22Rv1 (cell line): ENCODE results near the gene DEPDC1B.

Source experiments
- ZFX ChIP-seq: fragments of 450-650 bp; IDR thresholded peaks from 2 replicates; pipeline ENCODE4 v1.6.1; 2017; ENCODE audit warnings: antibody characterized with exemption, borderline replicate concordance
- TF ChIP-seq, protein P1 (sequence below): fragments of 450-650 bp; IDR thresholded peaks from 2 replicates; pipeline ENCODE4 v1.5.1; 2017; ENCODE audit warnings: mild to moderate bottlenecking

DNA sequence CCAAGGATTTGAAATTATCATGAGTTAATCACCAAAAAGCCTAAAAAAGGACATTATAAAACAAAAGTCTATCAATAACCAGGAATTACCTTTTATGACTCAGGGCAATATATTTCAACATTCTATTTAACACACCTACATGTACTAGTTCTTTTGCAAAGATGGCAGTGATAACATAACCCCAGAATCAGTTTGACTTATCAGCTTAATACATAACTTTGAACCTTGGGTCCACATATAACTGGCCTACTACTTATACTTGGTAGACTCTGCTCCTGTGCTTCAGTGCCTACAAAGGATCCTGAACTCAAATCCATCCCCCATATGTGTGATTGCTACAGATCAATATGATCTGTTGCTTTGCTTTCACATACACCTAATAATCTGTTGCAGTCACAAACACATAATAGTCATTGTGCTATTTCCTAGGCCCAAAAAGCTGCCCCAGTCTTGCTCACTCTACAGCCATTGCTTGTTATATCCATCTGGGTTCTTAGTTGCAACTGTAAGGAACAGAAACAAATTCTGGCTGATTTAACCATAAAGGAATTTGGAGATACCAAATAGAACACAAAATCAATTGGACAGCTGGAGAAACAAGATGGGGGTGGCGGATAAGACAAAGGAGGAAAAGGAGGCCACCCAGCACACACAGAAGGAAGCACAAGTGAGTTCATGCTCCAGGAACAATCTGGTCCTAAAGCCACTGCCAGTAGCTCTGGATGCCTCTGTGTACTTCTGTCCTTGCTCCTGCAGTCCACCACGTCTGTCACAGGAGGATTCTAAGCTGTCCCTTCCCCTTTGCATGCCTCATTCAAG lies 25.5 kb downstream of the DEPDC1B start:
- TF ChIP-seq, protein P1, sequence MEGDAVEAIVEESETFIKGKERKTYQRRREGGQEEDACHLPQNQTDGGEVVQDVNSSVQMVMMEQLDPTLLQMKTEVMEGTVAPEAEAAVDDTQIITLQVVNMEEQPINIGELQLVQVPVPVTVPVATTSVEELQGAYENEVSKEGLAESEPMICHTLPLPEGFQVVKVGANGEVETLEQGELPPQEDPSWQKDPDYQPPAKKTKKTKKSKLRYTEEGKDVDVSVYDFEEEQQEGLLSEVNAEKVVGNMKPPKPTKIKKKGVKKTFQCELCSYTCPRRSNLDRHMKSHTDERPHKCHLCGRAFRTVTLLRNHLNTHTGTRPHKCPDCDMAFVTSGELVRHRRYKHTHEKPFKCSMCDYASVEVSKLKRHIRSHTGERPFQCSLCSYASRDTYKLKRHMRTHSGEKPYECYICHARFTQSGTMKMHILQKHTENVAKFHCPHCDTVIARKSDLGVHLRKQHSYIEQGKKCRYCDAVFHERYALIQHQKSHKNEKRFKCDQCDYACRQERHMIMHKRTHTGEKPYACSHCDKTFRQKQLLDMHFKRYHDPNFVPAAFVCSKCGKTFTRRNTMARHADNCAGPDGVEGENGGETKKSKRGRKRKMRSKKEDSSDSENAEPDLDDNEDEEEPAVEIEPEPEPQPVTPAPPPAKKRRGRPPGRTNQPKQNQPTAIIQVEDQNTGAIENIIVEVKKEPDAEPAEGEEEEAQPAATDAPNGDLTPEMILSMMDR: no peak
- TF ChIP-seq ZFX: no peak
